Suprapubic skin (tissue), 4 donors: ENCODE results near the gene CFAP46. TPM values are rescaled to one million over a fixed set of nuclear protein-coding genes. Genes with fewer than 3 reads are reported as not detected.

Source experiments
- DNase-seq, 2 donors: peaks; one replicate each; pipeline ENCODE4 v3.0.0-alpha.2; 2019; ENCODE audit warnings: low spot score in 2 of 2
- H3K27ac ChIP-seq: fragments of 200-600 bp; sonication (generic); one replicate; pipeline ENCODE4 v1.5.1; 2019
- H3K27me3 ChIP-seq: fragments of 200-600 bp; sonication (generic); one replicate; pipeline ENCODE4 v1.5.1; 2019
- H3K36me3 ChIP-seq: fragments of 200-600 bp; sonication (generic); one replicate; pipeline ENCODE4 v1.5.1; 2019
- H3K4me1 ChIP-seq: fragments of 200-600 bp; sonication (generic); one replicate; pipeline ENCODE4 v1.5.1; 2019
- H3K4me3 ChIP-seq: fragments of 200-600 bp; sonication (generic); one replicate; pipeline ENCODE4 v1.5.1; 2019; ENCODE audit warnings: mild to moderate bottlenecking
- H3K9me3 ChIP-seq: fragments of 200-600 bp; sonication (generic); one replicate; pipeline ENCODE4 v1.5.1; 2019
- EP300 ChIP-seq: sonication (generic); formaldehyde crosslinking; IDR thresholded peaks from one replicate; pipeline ENCODE4 v1.6.1; 2017; ENCODE audit warnings: antibody characterized with exemption
- POLR2A ChIP-seq, 2 donors: fragments of 450-650 bp; IDR thresholded peaks; one replicate each; pipeline ENCODE4 v1.6.1; 2017; ENCODE audit warnings: antibody characterized with exemption in 2 of 2, mild to moderate bottlenecking in 2 of 2, moderate library complexity in 2 of 2
- POLR2AphosphoS5 ChIP-seq, 3 donors: sonication (generic); formaldehyde crosslinking; IDR thresholded peaks; one replicate each; pipeline ENCODE4 v1.6.1; 2017; ENCODE audit warnings: antibody characterized with exemption in 3 of 3
- WGBS: methylation state at CpG from one replicate; pipeline ENCODE4 v1.1.5; 2018; 5-methylcytosine and 5-hydroxymethylcytosine counted together
- total RNA-seq, 4 donors: library from RNA; depleted of rRNA; stranded (reverse); fragments of >200 nt; gene quantifications; one replicate each; pipeline ENCODE4 v1.1.0, GENCODE V29; 2016
- TF ChIP-seq, protein P1 (sequence below), 2 donors: fragments of 200-600 bp in 1 of 2; fragments of 450-650 bp in 1 of 2; sonication (generic) in 1 of 2; IDR thresholded peaks; one replicate each; pipeline ENCODE4 v1.5.1; 2016 to 2019; ENCODE audit warnings: antibody characterized with exemption in 2 of 2, mild to moderate bottlenecking in 1 of 2, moderate library complexity in 1 of 2

CFAP46 gene
- total RNA-seq, 4 donors from 2014 or later, result 0.11 to 0.21 TPM; not detected in 2

DNA sequence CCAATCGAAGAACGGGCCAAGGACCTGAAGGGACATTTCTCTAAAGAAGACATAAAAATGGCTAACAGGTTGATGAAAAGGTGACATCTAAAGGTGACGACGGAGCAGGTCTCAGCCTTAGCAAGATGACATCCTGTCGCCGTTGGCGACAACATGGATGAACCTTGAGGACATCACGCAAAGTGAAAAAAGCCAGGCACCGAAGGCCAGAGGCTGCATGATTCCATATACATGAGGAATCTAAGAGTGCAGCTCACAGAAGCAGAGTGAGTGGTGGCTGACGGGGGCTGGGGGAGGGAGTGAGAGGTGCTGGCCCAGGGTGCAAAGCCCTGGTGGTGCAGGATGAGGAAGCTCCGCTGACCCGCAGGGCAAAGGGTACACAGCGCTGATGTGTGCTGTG, 122.3 kb downstream of the CFAP46 start:
- Histone ChIP-seq H3K4me3 (no peak overlapping the region), H3K4me1 (no peaks in the 10 kb centered on the region), H3K36me3 (no peaks in the 10 kb centered on the region), H3K27ac (no peak overlapping the region), H3K9me3 (no peaks in the 10 kb centered on the region), H3K27me3 (peaks cover 33% of the 10 kb centered on the region)
- DNase-seq, result peak in 1 of 2 donors; percentile 68
- 92% methylated on average over 13 of the region's 13 CpGs for WGBS
- TF ChIP-seq EP300, result no peak
- TF ChIP-seq POLR2A (IDR thresholded peaks at IDR 0.05), result no peak
- TF ChIP-seq POLR2AphosphoS5 (IDR thresholded peaks at IDR 0.05), result no peak
- TF ChIP-seq, protein P1, sequence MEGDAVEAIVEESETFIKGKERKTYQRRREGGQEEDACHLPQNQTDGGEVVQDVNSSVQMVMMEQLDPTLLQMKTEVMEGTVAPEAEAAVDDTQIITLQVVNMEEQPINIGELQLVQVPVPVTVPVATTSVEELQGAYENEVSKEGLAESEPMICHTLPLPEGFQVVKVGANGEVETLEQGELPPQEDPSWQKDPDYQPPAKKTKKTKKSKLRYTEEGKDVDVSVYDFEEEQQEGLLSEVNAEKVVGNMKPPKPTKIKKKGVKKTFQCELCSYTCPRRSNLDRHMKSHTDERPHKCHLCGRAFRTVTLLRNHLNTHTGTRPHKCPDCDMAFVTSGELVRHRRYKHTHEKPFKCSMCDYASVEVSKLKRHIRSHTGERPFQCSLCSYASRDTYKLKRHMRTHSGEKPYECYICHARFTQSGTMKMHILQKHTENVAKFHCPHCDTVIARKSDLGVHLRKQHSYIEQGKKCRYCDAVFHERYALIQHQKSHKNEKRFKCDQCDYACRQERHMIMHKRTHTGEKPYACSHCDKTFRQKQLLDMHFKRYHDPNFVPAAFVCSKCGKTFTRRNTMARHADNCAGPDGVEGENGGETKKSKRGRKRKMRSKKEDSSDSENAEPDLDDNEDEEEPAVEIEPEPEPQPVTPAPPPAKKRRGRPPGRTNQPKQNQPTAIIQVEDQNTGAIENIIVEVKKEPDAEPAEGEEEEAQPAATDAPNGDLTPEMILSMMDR (IDR thresholded peaks at IDR 0.05), result no peak

DNA sequence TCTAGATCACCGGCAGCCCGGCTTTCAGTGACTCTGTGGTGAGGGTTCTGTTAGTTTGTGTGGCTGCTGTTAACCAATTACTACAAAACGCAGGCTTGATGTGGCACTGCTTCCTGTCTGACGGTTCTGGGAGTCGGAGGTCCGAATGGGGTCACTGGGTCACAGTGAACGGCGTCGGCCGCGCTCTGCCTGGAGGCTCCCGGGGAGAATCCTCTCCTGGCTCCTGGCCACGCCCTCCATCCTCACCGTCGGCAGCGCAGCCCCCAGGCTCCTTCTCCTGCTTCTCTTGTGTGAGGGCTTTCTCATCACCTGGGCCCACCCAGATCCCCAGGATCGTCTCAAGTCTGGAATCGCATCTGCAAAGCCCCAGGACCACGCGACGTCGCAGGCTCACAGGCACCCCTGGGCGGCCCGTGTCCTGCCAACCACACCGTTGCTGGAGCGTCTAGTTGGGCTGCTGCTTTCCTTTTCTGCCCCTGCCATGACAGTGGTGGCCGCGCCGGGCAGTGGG, 124.6 kb downstream of the CFAP46 start:
- 89% methylated on average over 21 of the region's 29 CpGs for WGBS
- Histone ChIP-seq H3K27me3 (peaks cover 48% of the 10 kb centered on the region), H3K4me1 (no peaks in the 10 kb centered on the region), H3K9me3 (no peaks in the 10 kb centered on the region), H3K27ac (no peak overlapping the region), H3K36me3 (no peaks in the 10 kb centered on the region), H3K4me3 (no peak overlapping the region)
- peak in 1 of 2 donors; percentile 73 for DNase-seq
- TF ChIP-seq, protein P1 (IDR thresholded peaks at IDR 0.05), result no peak
- TF ChIP-seq POLR2AphosphoS5 (IDR thresholded peaks at IDR 0.05), result no peak

DNA sequence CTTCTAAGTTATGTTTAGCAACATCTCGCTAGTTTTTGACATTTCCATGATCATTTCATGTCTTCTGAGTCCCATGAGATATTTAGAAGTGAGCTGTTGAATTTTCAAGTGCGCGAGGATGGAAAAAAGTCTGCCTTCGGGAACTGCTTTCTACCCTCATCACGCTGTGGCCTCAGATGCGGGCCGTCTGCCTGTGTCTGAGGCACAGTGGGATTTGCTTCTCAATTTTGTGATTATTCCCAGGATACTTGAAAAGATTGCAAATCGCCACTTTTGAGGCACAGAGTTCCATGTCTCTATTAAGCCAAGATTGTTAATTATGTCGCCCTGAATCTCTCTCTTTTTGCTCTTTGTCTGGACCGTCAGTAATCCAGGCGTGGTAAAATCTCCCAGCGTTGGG, 125.7 kb downstream of the CFAP46 start:
- no peaks in the 10 kb centered on the region for H3K9me3 ChIP-seq
- H3K27me3 ChIP-seq, result peaks cover 58% of the 10 kb centered on the region
- no peak for DNase-seq
- H3K36me3 ChIP-seq, result no peaks in the 10 kb centered on the region
- H3K4me3 ChIP-seq, result no peak overlapping the region
- TF ChIP-seq, protein P1 (IDR thresholded peaks at IDR 0.05), result no peak
- TF ChIP-seq POLR2A (IDR thresholded peaks at IDR 0.05) (no peak), POLR2AphosphoS5 (IDR thresholded peaks at IDR 0.05) (no peak), EP300 (no peak)
- H3K27ac ChIP-seq, result no peak overlapping the region
- H3K4me1 ChIP-seq, result no peaks in the 10 kb centered on the region
- 77% methylated on average over 12 of the region's 12 CpGs for WGBS

GRCh38 chr10:132815168-132815857, 127.1 kb downstream of the CFAP46 start:
- 81% methylated on average over 18 of the region's 18 CpGs for WGBS

GRCh38 chr10:132814469-132814856, 127.9 kb downstream of the CFAP46 start:
- peak; percentile 26 to 67 for DNase-seq
- WGBS, result 71% methylated on average over 15 of the region's 16 CpGs

More at GRCh38 chr10:132815168-132815857, 127.1 kb downstream of the CFAP46 start:
- Histone ChIP-seq H3K4me1 (no peaks in the 10 kb centered on the region), H3K36me3 (no peaks in the 10 kb centered on the region), H3K27me3 (peaks cover 70% of the 10 kb centered on the region), H3K9me3 (no peaks in the 10 kb centered on the region), H3K27ac (no peak overlapping the region), H3K4me3 (no peak overlapping the region)
- no peak for TF ChIP-seq POLR2AphosphoS5 (IDR thresholded peaks at IDR 0.05)
- no peak for TF ChIP-seq EP300
- no peak for TF ChIP-seq POLR2A (IDR thresholded peaks at IDR 0.05)
- TF ChIP-seq, protein P1 (IDR thresholded peaks at IDR 0.05), result no peak
- DNase-seq, result peak in 1 of 2 donors; percentile 21

More at GRCh38 chr10:132814469-132814856, 127.9 kb downstream of the CFAP46 start:
- peaks cover 75% of the 10 kb centered on the region for H3K27me3 ChIP-seq
- no peak overlapping the region for H3K4me3 ChIP-seq
- no peaks in the 10 kb centered on the region for H3K4me1 ChIP-seq
- no peak overlapping the region for H3K27ac ChIP-seq
- H3K9me3 ChIP-seq, result no peaks in the 10 kb centered on the region
- TF ChIP-seq POLR2AphosphoS5 (IDR thresholded peaks at IDR 0.05) (no peak), POLR2A (IDR thresholded peaks at IDR 0.05) (no peak), EP300 (no peak)
- TF ChIP-seq, protein P1 (IDR thresholded peaks at IDR 0.05), result no peak
- H3K36me3 ChIP-seq, result no peaks in the 10 kb centered on the region
